Measurements from ENCODE around the gene SCYL1.

DNA sequence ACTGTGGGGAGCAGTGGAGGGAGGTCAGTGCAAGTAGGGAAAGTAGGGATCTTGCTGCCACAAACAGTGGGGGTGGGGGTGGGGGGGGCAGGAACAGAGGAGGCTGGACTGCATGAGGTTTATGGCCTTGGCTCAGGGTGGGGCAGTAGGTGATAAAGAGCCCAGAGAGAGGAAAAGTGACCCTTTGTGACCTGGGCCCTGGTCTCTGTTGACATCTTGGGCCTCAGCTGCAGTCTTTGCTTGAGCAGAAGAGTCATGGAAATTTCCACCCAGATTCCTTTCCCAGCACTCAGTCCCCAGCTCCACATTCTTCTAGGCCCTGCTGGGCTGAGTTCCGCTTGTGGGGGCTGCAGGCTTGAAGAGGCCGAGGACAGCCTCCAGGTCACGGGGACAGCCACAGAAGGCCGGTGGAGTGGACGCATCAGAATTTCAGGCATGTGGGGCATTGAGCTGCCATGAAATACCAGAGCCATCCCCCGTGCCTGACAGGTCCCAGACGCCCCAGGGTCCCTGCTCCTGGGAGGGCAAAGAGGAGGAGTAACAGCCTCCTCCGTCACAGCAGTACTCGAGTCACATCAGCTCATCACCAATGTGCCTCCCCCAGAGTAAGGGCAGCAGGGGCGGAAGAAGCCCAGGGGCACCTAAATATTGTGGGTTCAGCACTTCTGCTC is 35.7 kb upstream of the SCYL1 start:
- TF ChIP-seq POLR2AphosphoS5 (IDR thresholded peaks at IDR 0.05) (peak; percentile 47), CTCF (IDR thresholded peaks at IDR 0.05) (peak in 1 of 4 experiments; percentile 13), POLR2A (IDR thresholded peaks at IDR 0.05) (no peak)
